Mononuclear cell (primary cell): ENCODE data around the gene GP1BA. TPM values are rescaled to one million over a fixed set of nuclear protein-coding genes. Genes with fewer than 3 reads are reported as not detected.
"Not testable (repeated sequence)": the region's sequence is repeated elsewhere in the genome, so short reads cannot be mapped to it uniquely, and the experiment has no call there.

Experiments used
- H3K27me3 ChIP-seq: 2 replicates; pipeline ENCODE4 v1.6.0; 2011; ENCODE audit warnings: low read length, control low read depth; ENCODE audit not compliant: insufficient read depth
- H3K4me1 ChIP-seq: 2 replicates; pipeline ENCODE4 v1.5.1; 2011; ENCODE audit warnings: mild to moderate bottlenecking, low read length, control low read depth; ENCODE audit not compliant: insufficient read depth
- H3K4me3 ChIP-seq: 2 replicates; pipeline ENCODE4 v1.5.1; 2011; ENCODE audit warnings: mild to moderate bottlenecking, low read length, moderate library complexity
- H3K9me3 ChIP-seq: 2 replicates; pipeline ENCODE4 v1.5.1; 2011; ENCODE audit warnings: low read depth, mild to moderate bottlenecking, control low read depth, low read length
- total RNA-seq: library from RNA; depleted of rRNA; stranded (reverse); fragments of >200 nt; gene quantifications from one replicate; pipeline ENCODE4 v1.2.3, GENCODE V29; 2012

The GP1BA gene
- total RNA-seq, 1 donor, result 4.2 TPM

DNA sequence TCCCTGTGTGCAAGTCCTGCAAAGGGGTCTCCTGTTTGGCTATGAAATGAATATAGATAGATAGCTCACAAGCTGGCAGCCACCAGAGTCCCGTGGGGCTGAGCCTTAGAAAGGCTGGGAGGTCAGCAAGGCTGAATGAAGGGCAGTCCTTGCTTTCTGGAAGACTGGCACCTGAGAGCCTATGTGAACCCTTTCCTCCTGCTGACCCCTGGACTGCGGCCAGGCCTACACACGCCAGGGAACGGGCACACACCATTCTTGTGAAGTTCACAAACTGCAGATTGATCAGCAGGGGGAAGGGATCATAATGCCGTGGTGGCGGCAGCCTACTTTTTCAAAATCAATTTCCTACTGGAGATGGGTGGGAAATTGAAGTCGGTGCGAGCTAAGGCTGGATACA is 33.7 kb upstream of the GP1BA start:
- peaks cover 7% of the 10 kb centered on the region for H3K27me3 ChIP-seq
- no peaks in the 10 kb centered on the region for H3K9me3 ChIP-seq
- no peak overlapping the region for H3K4me3 ChIP-seq
- H3K4me1 ChIP-seq, result peaks cover 48% of the 10 kb centered on the region

DNA sequence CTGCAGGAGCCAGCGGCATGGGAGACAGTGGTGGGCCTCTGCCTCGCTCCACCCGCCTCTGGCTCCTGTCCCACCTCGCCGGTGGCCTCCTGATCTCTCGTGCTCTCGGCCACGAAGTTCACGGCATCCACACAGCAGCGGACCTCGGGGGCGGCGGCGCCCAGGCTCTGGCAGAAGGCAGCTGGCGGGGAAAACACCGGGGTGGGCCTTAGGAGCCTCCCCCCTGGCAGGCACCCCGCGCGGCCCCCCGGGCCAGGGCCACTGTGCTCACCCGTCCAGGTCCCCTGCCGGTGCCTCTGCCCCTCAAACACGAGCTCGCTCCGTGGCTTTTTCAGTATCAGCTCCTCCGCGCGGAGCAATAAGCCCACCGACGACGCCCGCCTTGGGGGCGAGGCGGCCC is 33.1 kb upstream of the GP1BA start:
- Histone ChIP-seq H3K4me3 (peak overlapping the region; percentile 42), H3K27me3 (peaks cover 7% of the 10 kb centered on the region), H3K9me3 (no peaks in the 10 kb centered on the region), H3K4me1 (peaks cover 53% of the 10 kb centered on the region)

DNA sequence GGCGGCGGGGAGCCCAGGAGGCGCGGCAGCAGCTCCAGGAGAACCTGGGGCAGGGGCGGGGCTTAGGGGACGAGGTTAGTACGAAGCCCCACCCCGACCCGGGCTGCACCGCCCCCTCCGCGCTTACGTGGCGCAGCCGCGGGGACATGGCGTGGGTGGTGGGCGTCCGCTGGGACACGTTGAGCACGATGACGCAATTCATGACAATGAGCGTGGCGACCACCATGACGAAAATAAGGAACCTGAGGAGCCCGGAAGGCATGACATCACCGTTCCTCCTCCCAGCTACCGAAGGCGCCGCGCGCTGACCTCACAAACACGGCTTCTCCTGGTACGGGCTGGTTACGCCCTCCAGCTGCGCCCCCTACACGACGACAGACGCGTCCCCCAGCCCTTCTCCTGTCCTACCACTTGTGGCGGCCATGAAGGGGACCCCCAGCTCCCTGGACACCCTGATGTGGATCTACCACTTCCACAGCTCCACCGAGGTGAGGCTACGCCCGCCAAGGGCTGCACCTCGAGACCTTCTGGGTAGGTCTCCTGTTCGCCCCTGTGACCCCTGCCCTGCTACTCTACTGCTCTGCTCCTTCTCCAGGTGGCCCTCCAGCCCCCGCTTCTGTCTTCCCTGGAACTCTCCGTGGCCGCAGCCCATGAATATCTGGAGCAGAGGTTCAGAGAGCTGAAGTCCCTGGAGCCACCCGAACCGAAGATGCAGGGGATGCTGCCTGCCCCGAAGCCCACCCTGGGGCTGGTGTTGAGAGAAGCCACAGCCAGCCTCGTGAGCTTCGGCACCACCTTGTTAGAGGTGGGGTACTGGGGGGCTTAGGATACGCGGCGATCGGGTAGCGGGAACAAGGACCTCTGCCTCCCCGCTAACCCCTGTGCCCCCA is 32.5 kb upstream of the GP1BA start, which contains the start of gene C17orf107:
Gene C17orf107, plus strand, starts transcription at position 196 of the 890 bp plus-strand sequence. Its CDS starts 227 bp downstream, at position 423.
- peaks cover 53% of the 10 kb centered on the region for H3K4me1 ChIP-seq
- peaks cover 7% of the 10 kb centered on the region for H3K27me3 ChIP-seq
- no peaks in the 10 kb centered on the region for H3K9me3 ChIP-seq
- peak within 1 kb of the TSS; percentile 42 for H3K4me3 ChIP-seq

DNA sequence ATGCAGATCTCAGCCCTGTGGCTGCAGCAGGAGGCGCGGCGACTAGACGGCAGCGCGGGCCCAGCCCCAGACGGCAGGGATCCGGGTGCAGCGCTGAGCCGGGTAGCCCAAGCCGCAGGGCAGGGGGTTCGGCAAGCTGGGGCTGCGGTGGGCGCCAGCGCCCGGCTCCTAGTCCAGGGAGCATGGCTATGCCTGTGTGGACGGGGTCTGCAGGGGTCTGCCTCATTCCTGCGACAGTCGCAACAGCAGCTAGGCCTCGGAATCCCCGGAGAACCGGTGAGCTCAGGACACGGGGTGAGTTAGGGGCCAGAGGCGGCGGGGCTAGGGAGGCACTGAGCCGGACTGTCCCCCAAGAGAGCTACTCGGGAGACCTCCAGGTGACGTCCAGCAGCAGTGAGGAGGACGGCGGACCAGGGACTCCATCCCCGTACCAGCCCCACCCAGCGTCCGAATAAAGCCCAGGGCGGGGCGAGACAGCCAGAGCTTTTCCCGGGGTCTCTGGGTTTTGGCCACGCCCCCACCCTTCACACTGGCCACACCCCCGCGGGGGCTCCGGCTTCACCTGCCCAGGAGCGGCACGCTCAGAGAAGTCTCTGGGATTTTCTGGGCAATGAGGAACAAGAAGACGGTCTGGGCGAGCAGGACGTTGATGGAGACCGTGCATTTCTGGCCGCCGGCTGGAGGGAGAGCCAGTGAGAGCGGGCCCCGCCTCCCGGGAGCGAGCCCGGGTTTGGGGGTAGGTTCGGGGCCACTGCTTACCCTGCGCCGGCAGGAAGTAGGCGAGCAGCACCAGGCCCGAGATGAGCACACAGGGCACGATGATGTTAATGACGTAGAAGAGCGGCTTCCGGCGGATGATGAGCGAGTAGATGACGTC is 31.6 kb upstream of the GP1BA start:
- Histone ChIP-seq H3K4me1 (peaks cover 53% of the 10 kb centered on the region), H3K9me3 (no peaks in the 10 kb centered on the region), H3K4me3 (peak overlapping the region; percentile 42), H3K27me3 (peaks cover 7% of the 10 kb centered on the region)

DNA sequence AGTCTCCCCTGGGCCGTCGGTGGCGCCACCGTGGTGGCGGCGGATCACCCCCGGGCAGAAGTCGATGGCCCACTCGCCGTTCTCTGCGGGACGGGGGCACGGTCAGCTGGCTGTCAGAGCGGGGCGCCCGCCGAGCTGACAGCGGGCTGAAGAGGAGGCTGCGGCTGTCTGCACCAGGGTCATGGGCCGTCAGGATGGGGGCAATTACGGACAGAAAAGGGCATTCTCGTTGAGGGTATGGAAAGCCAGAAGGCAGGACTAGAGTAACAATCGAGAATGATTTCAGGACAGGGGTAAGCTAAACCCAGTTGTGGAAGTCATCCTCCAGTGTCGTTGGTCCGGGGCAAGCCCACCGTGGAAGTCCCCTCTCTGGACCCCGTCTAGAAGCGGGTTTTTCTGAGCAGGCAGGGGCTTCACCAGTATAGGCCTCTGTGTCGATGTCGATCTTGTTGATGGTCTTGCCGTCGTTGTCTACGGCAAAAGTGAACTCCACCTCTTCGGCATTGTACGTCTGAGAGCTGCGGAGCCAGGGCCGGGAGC is 30.9 kb upstream of the GP1BA start:
- Histone ChIP-seq H3K4me3 (peak overlapping the region; percentile 9), H3K4me1 (peaks cover 53% of the 10 kb centered on the region), H3K9me3 (no peaks in the 10 kb centered on the region), H3K27me3 (peaks cover 7% of the 10 kb centered on the region)

DNA sequence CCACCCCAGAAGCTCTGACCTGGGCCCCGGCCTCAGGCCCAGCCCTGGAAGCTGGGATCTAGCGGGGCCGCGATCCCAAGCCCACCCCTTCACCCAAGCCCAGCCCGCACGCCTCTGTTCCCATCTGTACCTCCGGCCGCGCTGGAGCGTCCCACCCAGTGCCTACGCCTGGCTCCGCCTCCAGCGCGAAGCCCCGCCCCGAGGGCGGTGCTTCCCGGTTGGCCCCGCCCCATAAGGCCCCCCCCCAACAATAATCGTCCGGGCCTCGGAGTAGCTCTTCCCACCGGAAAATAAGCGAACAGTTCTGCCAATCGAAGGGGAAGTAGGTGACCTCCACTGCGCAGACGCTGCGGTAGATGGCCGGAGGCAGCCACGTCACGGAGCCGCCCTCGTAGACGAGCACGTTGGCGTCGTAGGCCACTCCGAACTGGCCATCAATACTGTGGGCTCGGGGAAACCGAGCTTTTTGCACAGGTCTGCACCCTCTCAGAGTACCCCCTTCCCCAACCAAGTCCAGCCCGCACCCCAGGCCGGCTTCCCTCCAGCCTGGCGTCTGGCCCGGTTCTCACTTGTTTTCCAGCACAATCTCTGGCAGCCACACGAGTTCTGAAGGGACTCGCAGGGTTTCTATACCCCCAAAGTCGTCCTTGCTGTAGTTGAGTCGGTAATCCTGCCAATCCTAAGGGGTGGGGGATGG is 30.3 kb upstream of the GP1BA start:
- peak overlapping the region; percentile 9 for H3K4me3 ChIP-seq
- peaks cover 7% of the 10 kb centered on the region for H3K27me3 ChIP-seq
- H3K4me1 ChIP-seq, result peaks cover 53% of the 10 kb centered on the region
- no peaks in the 10 kb centered on the region for H3K9me3 ChIP-seq

DNA sequence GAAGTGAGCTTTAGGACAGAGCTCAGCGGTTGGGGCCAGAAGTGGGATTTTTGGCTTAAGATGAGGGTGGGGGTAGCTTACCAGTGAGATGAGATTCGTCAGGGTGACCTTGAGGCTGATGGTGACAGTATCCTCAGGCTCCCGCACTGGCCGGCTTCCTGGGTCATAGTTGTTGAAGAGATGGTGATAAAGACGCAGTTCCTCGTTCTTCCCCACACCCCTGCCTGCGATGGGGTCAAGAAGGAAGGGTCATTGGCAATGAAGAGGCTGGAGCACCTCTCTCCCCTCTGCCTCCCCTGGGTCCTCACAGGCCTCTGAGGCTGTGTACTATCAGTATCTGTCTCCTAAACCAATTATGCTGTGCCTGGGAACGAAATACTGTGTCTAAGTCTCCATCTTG is 29.5 kb upstream of the GP1BA start:
- Histone ChIP-seq H3K4me1 (peaks cover 53% of the 10 kb centered on the region), H3K4me3 (no peak overlapping the region), H3K27me3 (peaks cover 7% of the 10 kb centered on the region), H3K9me3 (no peaks in the 10 kb centered on the region)

DNA sequence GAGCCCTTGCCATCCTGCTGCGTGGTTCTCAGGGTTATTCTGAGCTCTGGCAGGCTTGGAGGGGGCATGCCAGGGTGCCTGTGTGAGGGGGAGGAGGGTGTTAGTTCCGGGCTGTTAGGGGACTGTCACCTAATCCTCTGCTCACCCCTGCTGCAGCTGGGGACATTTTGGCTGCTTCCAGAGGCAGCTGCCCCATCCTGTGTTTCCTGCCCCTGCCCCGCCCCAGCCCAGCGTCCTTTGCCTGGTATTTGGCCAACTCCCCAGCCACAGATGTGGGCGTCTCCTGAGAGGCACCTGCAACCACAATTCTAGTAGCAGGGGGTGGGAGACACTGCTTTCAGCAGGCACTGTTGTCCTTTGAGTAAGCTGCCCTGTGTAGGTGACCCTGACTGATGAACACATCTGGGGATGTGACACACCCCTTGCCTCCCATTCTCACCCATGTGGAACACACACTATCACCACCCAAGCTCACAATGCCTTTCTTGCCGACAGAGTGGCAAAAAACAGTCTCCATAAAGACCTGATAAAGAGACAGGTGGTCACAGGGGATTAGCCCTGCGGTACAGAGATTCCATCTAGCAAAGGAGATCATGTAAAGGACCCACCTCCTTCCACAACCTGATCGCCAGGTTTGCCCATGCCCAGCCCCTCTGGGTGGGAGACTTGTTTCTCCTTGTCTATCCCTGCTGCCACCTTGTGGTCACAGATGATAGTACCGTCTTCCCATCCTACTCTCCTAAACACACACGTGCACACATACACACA is 28.8 kb upstream of the GP1BA start, which contains the start of gene CHRNE:
Gene CHRNE, minus strand, starts transcription at position 48 of the 768 bp plus-strand sequence. Its CDS starts 35 bp downstream, at position 13.
- Histone ChIP-seq H3K4me3 (no peak within 1 kb of the TSS), H3K4me1 (peaks cover 53% of the 10 kb centered on the region), H3K9me3 (no peaks in the 10 kb centered on the region), H3K27me3 (peaks cover 7% of the 10 kb centered on the region)

DNA sequence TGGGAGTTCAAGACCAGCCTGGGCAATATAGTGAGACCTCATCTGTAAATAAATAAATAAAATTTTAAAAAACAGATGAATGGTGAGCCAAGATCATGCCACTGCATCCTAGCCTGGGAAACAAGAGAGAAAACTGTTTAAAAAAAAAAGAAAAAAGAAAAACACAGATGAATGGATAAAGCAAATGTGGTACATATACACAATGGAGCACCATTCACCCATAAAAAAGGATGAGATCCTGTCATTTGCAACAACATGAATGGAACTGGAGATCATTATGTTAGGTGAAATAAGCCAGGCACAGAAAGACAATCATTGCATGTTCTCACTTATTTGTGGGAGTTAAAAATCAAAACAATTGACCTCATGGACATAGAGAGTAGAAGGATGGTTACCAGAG is 25.4 kb upstream of the GP1BA start:
- H3K9me3 ChIP-seq, H3K4me3 ChIP-seq, H3K27me3 ChIP-seq: not testable (repeated sequence)
- H3K4me1 ChIP-seq, result peaks cover 33% of the 10 kb centered on the region

DNA sequence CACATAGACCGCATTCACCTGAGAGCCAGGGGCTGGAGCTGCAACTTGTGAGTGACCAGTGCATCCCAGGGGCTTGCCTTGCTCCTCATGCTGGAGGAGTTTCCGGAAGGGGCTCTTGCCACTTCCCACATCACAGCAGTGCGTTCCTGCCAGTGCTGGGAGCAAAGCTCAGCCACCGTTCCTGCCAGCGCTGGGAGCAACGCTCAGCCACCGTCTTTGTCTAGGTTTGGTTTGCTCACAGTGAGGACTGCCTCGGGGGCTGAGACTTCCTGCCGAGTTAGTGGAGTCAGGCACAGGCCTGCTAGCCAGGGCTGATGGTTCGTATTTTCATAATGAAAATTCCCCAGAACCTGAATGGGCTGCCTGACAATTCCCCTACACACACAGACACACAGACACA is 23.8 kb upstream of the GP1BA start:
- Histone ChIP-seq H3K4me3 (no peak overlapping the region), H3K27me3 (no peaks in the 10 kb centered on the region), H3K4me1 (peaks cover 16% of the 10 kb centered on the region), H3K9me3 (no peaks in the 10 kb centered on the region)

DNA sequence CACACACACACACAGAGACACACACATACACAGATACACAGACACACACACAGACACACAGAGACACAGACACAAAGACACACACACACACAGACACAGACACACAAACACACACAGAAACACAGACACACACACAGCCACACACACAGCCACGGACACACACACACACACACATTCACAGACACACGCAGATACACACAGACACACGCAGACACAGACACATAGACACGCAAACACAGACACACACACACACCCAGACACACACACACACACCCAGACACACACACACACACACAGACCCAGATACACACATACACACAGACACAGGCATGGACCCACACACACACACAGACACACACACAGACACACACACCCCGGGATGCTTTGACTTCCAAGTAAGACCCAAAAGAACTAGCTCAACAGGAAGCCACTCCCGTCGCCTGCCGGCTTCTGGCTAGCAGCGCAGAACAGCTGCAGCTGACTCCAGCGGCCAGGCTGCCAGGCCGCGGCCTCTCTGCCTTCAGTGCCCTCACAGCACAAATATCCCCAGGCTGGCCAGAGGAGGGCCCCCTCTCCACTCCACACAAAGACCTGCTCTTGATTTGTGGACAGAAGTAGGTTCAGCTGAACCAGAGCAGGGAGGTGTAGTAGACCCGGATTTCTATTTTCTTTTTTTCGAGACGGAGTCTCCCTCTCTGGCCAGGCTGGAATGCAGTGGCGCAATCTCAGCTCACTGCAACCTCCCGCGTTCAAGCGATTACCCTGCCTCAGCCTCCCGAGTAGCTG is 23.2 kb upstream of the GP1BA start:
- H3K4me3 ChIP-seq, result no peak overlapping the region

DNA sequence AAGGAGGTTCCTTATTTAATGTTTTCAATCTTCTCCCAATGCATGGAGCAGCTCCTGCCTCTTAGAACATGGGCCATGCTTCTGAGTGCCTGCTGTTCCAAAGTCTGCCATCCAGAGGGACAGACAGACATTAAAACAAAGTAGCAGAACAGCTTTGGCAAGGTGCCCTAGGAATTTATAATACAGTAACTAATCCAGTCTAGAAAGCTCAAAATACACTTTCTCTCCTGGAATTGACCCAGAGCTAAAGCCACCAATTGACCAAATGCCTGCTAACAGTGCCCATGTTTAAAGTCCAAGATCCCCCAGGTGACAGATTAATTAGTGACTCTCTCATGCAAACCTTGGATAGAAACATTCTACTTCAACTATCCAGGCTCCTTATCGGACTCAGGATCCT is 18.1 kb upstream of the GP1BA start:
- Histone ChIP-seq H3K4me3 (no peak overlapping the region), H3K27me3 (no peaks in the 10 kb centered on the region), H3K9me3 (no peaks in the 10 kb centered on the region)

More for the DNA sequence above, 23.2 kb upstream of the GP1BA start:
- peaks cover 11% of the 10 kb centered on the region for H3K4me1 ChIP-seq
- H3K9me3 ChIP-seq, result no peaks in the 10 kb centered on the region
- H3K27me3 ChIP-seq, result no peaks in the 10 kb centered on the region

DNA sequence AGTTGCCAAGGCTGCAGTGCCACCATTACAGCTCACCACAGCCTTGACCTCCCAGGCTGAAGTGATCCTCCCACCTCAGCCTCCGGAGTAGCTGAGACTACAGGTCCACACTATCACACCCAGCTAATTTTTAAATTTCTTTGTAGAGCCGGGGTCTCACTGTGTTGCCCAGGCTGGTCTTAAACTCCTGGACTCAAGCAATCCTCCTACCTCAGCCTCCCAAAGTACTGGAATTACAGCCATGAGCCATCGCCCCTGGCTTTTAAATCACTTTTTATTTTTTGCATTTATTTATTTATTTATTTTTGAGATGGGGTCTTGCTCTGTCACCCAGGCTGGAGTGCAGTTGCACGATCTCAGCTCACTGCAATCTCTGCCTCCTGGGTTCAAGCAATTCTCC is 17.5 kb upstream of the GP1BA start:
- H3K27me3 ChIP-seq, H3K4me1 ChIP-seq, H3K9me3 ChIP-seq, H3K4me3 ChIP-seq: not testable (repeated sequence)

More for the DNA sequence above, 18.1 kb upstream of the GP1BA start:
- H3K4me1 ChIP-seq, result peaks cover 5% of the 10 kb centered on the region
